Umbilical cord (tissue), 2 donors: Measurements from ENCODE around the gene INSYN1. TPM values are rescaled to one million over a fixed set of nuclear protein-coding genes. Genes with fewer than 3 reads are reported as not detected.
"Not testable (repeated sequence)": the region's sequence is repeated elsewhere in the genome, so short reads cannot be mapped to it uniquely, and the experiment has no call there.

ENCODE experiments used
- DNase-seq: peaks from one replicate; pipeline ENCODE4 v3.0.0-alpha.2; 2015; ENCODE audit warnings: low spot score
- total RNA-seq: library from RNA; depleted of rRNA; stranded (reverse); fragments of >200 nt; gene quantifications from one replicate; pipeline ENCODE4 v1.2.3, GENCODE V29; 2014; ENCODE audit warnings: low replicate concordance; ENCODE audit not compliant: insufficient read depth

The INSYN1 gene
- total RNA-seq, 1 donor from 2014 or later, result 9.6 TPM

GRCh38 chr15:73749971-73750370, 3.2 kb downstream of the INSYN1 start:
- no peak for DNase-seq

- DNase-seq, result no peak
Observed at GRCh38 chr15:73749533-73749932, 3.6 kb downstream of the INSYN1 start.

- no peak for DNase-seq
Observed at GRCh38 chr15:73748730-73749129, 4.4 kb downstream of the INSYN1 start.

- no peak for DNase-seq
Observed at GRCh38 chr15:73747847-73748590, 5.1 kb downstream of the INSYN1 start.

GRCh38 chr15:73746883-73747282, 6.3 kb downstream of the INSYN1 start:
- DNase-seq, result no peak

- DNase-seq, result no peak
Observed at GRCh38 chr15:73746261-73746660, 6.9 kb downstream of the INSYN1 start.

GRCh38 chr15:73745073-73745472, 8.1 kb downstream of the INSYN1 start:
- DNase-seq, result no peak

- DNase-seq, result no peak
Observed at GRCh38 chr15:73744293-73744692, 8.9 kb downstream of the INSYN1 start.

- no peak for DNase-seq
Observed at GRCh38 chr15:73741321-73741836, 11.8 kb downstream of the INSYN1 start.

GRCh38 chr15:73740152-73741048, 12.8 kb downstream of the INSYN1 start:
- DNase-seq, result no peak

GRCh38 chr15:73737535-73737934, 15.6 kb downstream of the INSYN1 start:
- peak; percentile 75 for DNase-seq

GRCh38 chr15:73732930-73733329, 20.2 kb downstream of the INSYN1 start:
- DNase-seq, result no peak

GRCh38 chr15:73732051-73732450, 21.1 kb downstream of the INSYN1 start:
- DNase-seq, result not testable (repeated sequence)

- peak; percentile 35 for DNase-seq
Observed at GRCh38 chr15:73727330-73727976, 25.7 kb downstream of the INSYN1 start.

- no peak for DNase-seq
Observed at GRCh38 chr15:73724212-73724611, 28.9 kb downstream of the INSYN1 start.

- no peak for DNase-seq
Observed at GRCh38 chr15:73723191-73723590, 30.0 kb downstream of the INSYN1 start.

GRCh38 chr15:73722425-73722824, 30.7 kb downstream of the INSYN1 start:
- DNase-seq, result no peak

- DNase-seq, result no peak
Observed at GRCh38 chr15:73718694-73719093, 34.5 kb downstream of the INSYN1 start.

- DNase-seq, result no peak
Observed at GRCh38 chr15:73717802-73718201, 35.3 kb downstream of the INSYN1 start.

- no peak for DNase-seq
Observed at GRCh38 chr15:73717206-73717605, 35.9 kb downstream of the INSYN1 start.

GRCh38 chr15:73716417-73716816, 36.7 kb downstream of the INSYN1 start:
- DNase-seq, result no peak

- DNase-seq, result no peak
Observed at GRCh38 chr15:73715417-73715816, 37.7 kb downstream of the INSYN1 start.
